Hepatocyte (in vitro differentiated cells): ENCODE data around the gene UGT1A5. TPM values are rescaled to one million over a fixed set of nuclear protein-coding genes. Genes with fewer than 3 reads are reported as not detected.

ENCODE experiments used
- DNase-seq: peaks from one replicate; pipeline ENCODE4 v3.0.0-alpha.2; 2016; ENCODE audit warnings: low spot score
- H2AFZ ChIP-seq: fragments of 200-600 bp; sonication (generic); 2 replicates; pipeline ENCODE4 v1.6.0; 2016; ENCODE audit warnings: antibody characterized with exemption, mild to moderate bottlenecking
- H3K27ac ChIP-seq: fragments of 200-600 bp; sonication (generic); 2 replicates; pipeline ENCODE4 v1.5.1; 2016; ENCODE audit warnings: mild to moderate bottlenecking
- H3K27me3 ChIP-seq: fragments of 200-600 bp; sonication (generic); 2 replicates; pipeline ENCODE4 v1.6.1; 2016
- H3K36me3 ChIP-seq: fragments of 200-600 bp; sonication (generic); replicated peaks from 2 replicates; pipeline ENCODE4 v1.5.1; 2016; ENCODE audit warnings: low read depth; ENCODE audit not compliant: insufficient read depth
- H3K4me1 ChIP-seq: fragments of 200-600 bp; sonication (generic); 2 replicates; pipeline ENCODE4 v1.5.1; 2016; ENCODE audit warnings: mild to moderate bottlenecking, moderate library complexity; ENCODE audit not compliant: insufficient read depth
- H3K4me2 ChIP-seq: fragments of 200-600 bp; sonication (generic); 2 replicates; pipeline ENCODE4 v1.6.0; 2016
- H3K4me3 ChIP-seq: fragments of 200-600 bp; sonication (generic); 2 replicates; pipeline ENCODE4 v1.5.1; 2016; ENCODE audit warnings: mild to moderate bottlenecking
- H3K79me2 ChIP-seq: fragments of 200-600 bp; sonication (generic); 2 replicates; pipeline ENCODE4 v1.6.0; 2017; ENCODE audit warnings: mild to moderate bottlenecking
- H3K9me2 ChIP-seq: fragments of 200-600 bp; sonication (generic); replicated peaks from 2 replicates; pipeline ENCODE4 v1.6.0; 2017; ENCODE audit warnings: mild to moderate bottlenecking; ENCODE audit not compliant: insufficient read depth
- H3K9me3 ChIP-seq: fragments of 200-600 bp; sonication (generic); 2 replicates; pipeline ENCODE4 v1.5.1; 2016; ENCODE audit warnings: low read depth, mild to moderate bottlenecking
- H4K20me1 ChIP-seq: fragments of 200-600 bp; sonication (generic); 2 replicates; pipeline ENCODE4 v1.6.0; 2016; ENCODE audit warnings: mild to moderate bottlenecking; ENCODE audit not compliant: insufficient read depth, poor library complexity, severe bottlenecking
- CTCF ChIP-seq: fragments of 200-600 bp; sonication (generic); IDR thresholded peaks from 2 replicates; pipeline ENCODE4 v1.5.1; 2016; ENCODE audit warnings: antibody characterized with exemption, mild to moderate bottlenecking; ENCODE audit not compliant: poor library complexity
- EZH2 ChIP-seq: fragments of 200-600 bp; sonication (generic); IDR thresholded peaks from 2 replicates; pipeline ENCODE4 v1.6.1; 2016; ENCODE audit warnings: antibody characterized with exemption, mild to moderate bottlenecking, borderline replicate concordance
- EZH2phosphoT487 ChIP-seq: fragments of 200-600 bp; sonication (generic); IDR thresholded peaks from one replicate; pipeline ENCODE4 v1.6.1; 2018; ENCODE audit warnings: antibody characterized with exemption, mild to moderate bottlenecking, low read depth, moderate library complexity; ENCODE audit not compliant: unreplicated experiment, severe bottlenecking
- WGBS: methylation state at CpG from one replicate; pipeline ENCODE4 v1.1.6; 2016; ENCODE audit warnings: low lambda C conversion rate; ENCODE audit errors: missing lambda C conversion rate; 5-methylcytosine and 5-hydroxymethylcytosine counted together
- polyA plus RNA-seq: library from polyadenylated mRNA; unstranded; fragments of >200 nt; fragmentation: Nextera tagmentation; extraction: Ambion mirVana; gene quantifications from 2 replicates; pipeline ENCODE4 v1.2.1, GENCODE V29; 2016
- total RNA-seq: library from RNA; depleted of rRNA; stranded (reverse); fragments of >200 nt; gene quantifications from 2 replicates; pipeline ENCODE4 v1.2.3, GENCODE V29; 2014

The UGT1A5 gene
- total and polyA plus RNA-seq, 2 experiments from 2014 or later, result not detected

DNA sequence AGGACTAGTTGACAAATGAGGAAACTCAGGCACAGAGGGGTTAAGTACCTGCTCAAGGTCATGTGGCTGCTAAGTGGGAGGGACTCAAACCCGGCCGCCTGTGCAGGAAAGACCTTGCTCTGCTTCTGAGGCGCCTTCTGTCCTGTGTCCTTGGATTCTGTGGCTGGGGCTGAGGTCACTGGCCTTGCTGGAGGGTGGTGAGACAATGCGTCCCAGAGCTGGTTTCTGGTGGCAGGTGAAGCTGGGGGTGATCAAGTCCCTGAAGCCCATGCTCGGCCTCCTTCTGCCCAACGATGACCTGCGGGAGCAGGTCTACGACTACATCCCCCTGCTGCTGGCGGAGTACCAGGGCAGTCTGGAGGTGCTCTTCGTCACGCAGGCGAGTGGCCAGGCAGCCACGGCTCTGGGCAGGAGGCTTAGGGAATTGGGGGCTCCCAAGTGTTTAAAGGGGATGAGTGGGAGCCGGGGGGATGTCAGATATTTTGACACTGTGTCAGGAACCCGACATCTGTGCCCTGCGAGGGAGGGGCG, 81.5 kb downstream of the UGT1A5 start:
- no peak for DNase-seq
- H3K4me3 ChIP-seq, result no peak overlapping the region

GRCh38 chr2:233795735-233796171, 83.0 kb downstream of the UGT1A5 start:
- Histone ChIP-seq H2AFZ (no peak overlapping the region), H3K27ac (no peak overlapping the region)
- TF ChIP-seq CTCF (no peak), EZH2 (no peak), EZH2phosphoT487 (no peak)

More for the DNA sequence above, 81.5 kb downstream of the UGT1A5 start:
- Histone ChIP-seq H2AFZ (no peak overlapping the region), H3K9me2 (no peaks in the 10 kb centered on the region), H4K20me1 (no peaks in the 10 kb centered on the region), H3K79me2 (no peaks in the 10 kb centered on the region), H3K9me3 (no peaks in the 10 kb centered on the region), H3K36me3 (no peaks in the 10 kb centered on the region), H3K27me3 (no peaks in the 10 kb centered on the region), H3K27ac (no peak overlapping the region), H3K4me1 (no peaks in the 10 kb centered on the region), H3K4me2 (no peak overlapping the region)
- TF ChIP-seq CTCF (no peak), EZH2phosphoT487 (no peak), EZH2 (no peak)
- WGBS, result 88% methylated on average over 17 of the region's 17 CpGs

DNA sequence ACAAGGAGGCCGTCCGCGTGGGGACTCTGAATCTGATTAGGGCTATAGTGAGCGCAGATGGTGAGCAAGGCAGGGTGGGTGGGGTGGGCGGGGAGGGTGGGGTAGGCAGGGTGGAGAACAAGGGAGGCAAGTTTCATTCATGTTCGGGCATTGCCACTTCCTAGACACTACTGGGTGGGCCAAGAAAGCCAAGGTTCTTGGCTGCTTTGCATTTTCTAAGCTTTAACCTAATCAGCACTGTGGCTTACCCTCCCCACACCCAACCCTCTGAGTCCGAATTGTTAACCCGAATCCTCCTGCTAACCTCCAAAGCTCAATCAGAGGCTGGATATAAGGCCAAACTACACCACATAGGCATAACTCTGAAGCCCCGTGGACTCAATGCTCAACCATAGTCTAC, 83.5 kb downstream of the UGT1A5 start:
- Histone ChIP-seq H3K9me2 (no peaks in the 10 kb centered on the region), H3K4me3 (no peak overlapping the region), H3K27ac (no peak overlapping the region), H3K9me3 (no peaks in the 10 kb centered on the region), H3K27me3 (no peaks in the 10 kb centered on the region), H3K36me3 (no peaks in the 10 kb centered on the region), H3K4me2 (no peak overlapping the region), H2AFZ (no peak overlapping the region), H3K79me2 (no peaks in the 10 kb centered on the region), H3K4me1 (no peaks in the 10 kb centered on the region), H4K20me1 (no peaks in the 10 kb centered on the region)
- no peak for DNase-seq
- TF ChIP-seq CTCF (no peak), EZH2phosphoT487 (no peak), EZH2 (no peak)
- 90% methylated on average over 9 of the region's 9 CpGs for WGBS

More at GRCh38 chr2:233795735-233796171, 83.0 kb downstream of the UGT1A5 start:
- H3K4me1 ChIP-seq, result no peaks in the 10 kb centered on the region
- no peaks in the 10 kb centered on the region for H3K9me3 ChIP-seq
- H3K79me2 ChIP-seq, result no peaks in the 10 kb centered on the region
- WGBS, result 95% methylated on average over 13 of the region's 13 CpGs
- H4K20me1 ChIP-seq, result no peaks in the 10 kb centered on the region
- no peak for DNase-seq
- no peaks in the 10 kb centered on the region for H3K9me2 ChIP-seq
- H3K4me2 ChIP-seq, result no peak overlapping the region
- no peaks in the 10 kb centered on the region for H3K36me3 ChIP-seq
- no peaks in the 10 kb centered on the region for H3K27me3 ChIP-seq
- H3K4me3 ChIP-seq, result no peak overlapping the region
